OCI-LY1 (cell line): ENCODE measurements around the gene ROBO1.

Experiments
- EZH2 ChIP-seq: fragments of 200-600 bp; sonication (generic), shearing (Covaris generic); IDR thresholded peaks from 2 replicates; pipeline ENCODE4 v1.8.0; 2017; ENCODE audit warnings: borderline replicate concordance, mixed run types, mild to moderate bottlenecking, antibody characterized with exemption, low read length, moderate library complexity, mixed read lengths
- TF ChIP-seq, protein P1 (sequence below): fragments of 200-600 bp; sonication (generic), shearing (Covaris generic); IDR thresholded peaks from 2 replicates; pipeline ENCODE4 v1.5.1; 2017; ENCODE audit warnings: mild to moderate bottlenecking, antibody characterized with exemption, low read length, moderate library complexity, mixed read lengths

- TF ChIP-seq, protein P1, sequence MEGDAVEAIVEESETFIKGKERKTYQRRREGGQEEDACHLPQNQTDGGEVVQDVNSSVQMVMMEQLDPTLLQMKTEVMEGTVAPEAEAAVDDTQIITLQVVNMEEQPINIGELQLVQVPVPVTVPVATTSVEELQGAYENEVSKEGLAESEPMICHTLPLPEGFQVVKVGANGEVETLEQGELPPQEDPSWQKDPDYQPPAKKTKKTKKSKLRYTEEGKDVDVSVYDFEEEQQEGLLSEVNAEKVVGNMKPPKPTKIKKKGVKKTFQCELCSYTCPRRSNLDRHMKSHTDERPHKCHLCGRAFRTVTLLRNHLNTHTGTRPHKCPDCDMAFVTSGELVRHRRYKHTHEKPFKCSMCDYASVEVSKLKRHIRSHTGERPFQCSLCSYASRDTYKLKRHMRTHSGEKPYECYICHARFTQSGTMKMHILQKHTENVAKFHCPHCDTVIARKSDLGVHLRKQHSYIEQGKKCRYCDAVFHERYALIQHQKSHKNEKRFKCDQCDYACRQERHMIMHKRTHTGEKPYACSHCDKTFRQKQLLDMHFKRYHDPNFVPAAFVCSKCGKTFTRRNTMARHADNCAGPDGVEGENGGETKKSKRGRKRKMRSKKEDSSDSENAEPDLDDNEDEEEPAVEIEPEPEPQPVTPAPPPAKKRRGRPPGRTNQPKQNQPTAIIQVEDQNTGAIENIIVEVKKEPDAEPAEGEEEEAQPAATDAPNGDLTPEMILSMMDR: no peak
- no peak for TF ChIP-seq EZH2
Measured at GRCh38 chr3:79478620-79479019, 289.2 kb downstream of the ROBO1 start.
